CD4-positive, alpha-beta T cell treated with Interleukin-12 subunit alpha and Interleukin-12 subunit beta, for 1 hour (primary cell): ENCODE measurements around the gene SMIM36.
"Not testable (repeated sequence)": the region's sequence is repeated elsewhere in the genome, so short reads cannot be mapped to it uniquely, and the experiment has no call there.

ENCODE experiments used
- DNase-seq: peaks from one replicate; pipeline ENCODE4 v3.0.0-alpha.2; 2020

The SMIM36 gene

DNA sequence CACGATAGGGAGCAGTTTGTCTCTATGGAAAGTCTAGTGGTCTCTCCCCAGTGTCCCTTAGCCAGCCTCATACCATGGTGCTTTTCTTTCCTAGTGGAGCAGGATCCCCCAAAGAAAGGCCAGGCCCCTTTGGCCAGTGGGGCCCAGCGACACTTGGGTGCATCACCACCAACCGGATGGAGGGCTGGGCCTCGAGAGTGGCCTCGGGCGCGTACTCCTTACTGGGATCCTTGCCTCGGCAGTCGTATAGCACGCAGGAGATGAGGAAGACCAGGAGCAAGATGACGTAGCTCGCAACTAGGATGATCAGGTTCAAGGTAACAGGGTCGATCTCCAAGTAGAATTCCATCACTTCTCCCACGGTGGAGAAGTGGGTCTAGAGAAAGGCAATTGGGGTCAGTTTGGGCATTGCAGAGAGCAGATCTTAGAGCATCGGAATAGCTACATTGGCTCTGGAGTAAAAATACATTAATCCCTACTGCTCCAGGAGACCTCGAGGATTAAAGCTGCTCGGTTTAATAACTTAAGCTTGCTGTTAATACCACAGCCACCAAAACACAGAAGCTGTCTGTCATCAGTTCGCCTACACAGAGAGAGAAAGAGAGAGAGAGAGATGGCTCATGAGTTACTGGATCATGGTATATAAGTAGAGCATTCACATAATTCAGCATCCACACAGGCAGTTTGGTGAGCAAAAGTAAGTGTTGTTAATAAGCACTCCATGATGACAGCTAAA, at the start of gene SMIM36:
Gene SMIM36, minus strand, starts transcription at position 467 of the 736 bp plus-strand sequence.
- no peak for DNase-seq

GRCh38 chr17:55555772-55556171, 44.5 kb upstream of the SMIM36 start:
- DNase-seq = no peak

GRCh38 chr17:55549140-55549539, 37.9 kb upstream of the SMIM36 start:
- peak; percentile 13 for DNase-seq

- no peak for DNase-seq
Observed at GRCh38 chr17:55546991-55547664, 35.9 kb upstream of the SMIM36 start.

- DNase-seq = no peak
Observed at GRCh38 chr17:55546481-55546880, 35.2 kb upstream of the SMIM36 start.

GRCh38 chr17:55545806-55546205, 34.6 kb upstream of the SMIM36 start:
- DNase-seq = no peak

DNA sequence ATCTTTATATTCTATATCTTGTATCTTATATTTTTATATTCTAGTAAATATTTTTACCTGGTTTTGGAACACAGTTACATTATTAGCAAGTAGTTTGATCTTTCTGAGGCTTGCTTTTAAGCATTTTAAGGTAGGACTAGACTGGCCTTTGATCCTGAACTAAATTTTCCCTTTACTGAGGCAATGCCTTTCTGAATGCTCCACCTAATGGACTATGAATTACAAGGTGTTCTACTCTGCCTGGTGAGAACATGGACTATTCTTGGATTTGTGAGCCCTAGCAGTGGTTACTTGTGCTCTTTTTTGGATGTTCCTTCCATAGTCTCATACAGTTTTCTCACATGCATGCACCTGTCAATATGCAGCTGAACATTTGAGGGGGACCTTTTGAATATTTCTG, 32.5 kb upstream of the SMIM36 start:
- no peak for DNase-seq

- DNase-seq = no peak
Observed at GRCh38 chr17:55540414-55541091, 29.3 kb upstream of the SMIM36 start.

DNA sequence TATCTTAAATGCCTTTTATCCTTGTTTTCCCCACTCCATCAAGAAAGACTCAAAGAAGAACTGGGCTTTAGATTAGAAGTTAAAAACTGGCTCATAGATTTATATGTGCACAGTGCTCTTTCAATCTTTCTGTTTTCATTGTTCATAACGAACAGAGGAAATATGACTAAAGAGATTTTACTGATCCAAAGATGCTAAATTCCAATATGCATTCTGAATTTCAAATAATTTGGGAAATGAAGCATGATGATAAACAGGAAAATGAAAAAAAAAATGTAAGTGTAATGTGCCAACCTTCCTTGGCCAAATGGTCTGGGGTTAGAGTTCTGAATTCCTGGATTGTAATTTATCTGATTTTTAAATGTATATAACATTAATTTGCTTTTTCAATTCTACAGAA, 25.0 kb upstream of the SMIM36 start:
- no peak for DNase-seq

GRCh38 chr17:55533608-55534007, 22.4 kb upstream of the SMIM36 start:
- no peak for DNase-seq

GRCh38 chr17:55532670-55533069, 21.4 kb upstream of the SMIM36 start:
- DNase-seq = no peak

DNA sequence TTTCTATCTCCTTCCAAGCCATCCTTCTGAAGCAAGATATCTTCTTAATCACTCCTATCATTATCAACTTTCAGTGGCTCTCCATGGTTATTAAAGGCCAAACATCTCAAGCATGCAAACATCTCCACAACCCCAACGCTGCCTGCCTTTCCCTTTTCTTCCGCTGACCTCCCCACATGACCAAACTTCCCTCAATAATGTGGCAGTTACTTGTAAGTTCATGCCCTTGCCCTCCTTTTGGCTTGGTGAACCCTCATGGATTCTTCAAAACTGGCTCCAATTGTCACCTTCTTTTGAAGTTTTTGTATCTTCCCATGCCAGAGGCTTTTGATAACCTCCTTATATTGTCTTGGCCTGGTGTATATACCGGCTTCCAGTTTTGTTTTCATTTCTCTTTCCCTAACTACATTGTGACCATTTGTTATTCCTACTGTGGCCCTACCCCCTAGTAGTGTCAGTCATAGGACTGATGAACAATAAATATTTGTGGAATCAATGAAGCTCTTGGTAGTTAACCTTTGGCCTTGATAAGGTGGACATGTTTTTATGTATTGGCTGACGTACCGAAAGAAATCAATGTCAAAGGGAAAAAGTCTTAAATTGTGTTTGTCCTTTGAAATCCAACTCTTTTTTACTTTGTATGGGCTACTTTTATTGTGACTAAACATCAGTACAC, 19.9 kb upstream of the SMIM36 start:
- DNase-seq = no peak

GRCh38 chr17:55530064-55530463, 18.8 kb upstream of the SMIM36 start:
- DNase-seq = no peak

DNA sequence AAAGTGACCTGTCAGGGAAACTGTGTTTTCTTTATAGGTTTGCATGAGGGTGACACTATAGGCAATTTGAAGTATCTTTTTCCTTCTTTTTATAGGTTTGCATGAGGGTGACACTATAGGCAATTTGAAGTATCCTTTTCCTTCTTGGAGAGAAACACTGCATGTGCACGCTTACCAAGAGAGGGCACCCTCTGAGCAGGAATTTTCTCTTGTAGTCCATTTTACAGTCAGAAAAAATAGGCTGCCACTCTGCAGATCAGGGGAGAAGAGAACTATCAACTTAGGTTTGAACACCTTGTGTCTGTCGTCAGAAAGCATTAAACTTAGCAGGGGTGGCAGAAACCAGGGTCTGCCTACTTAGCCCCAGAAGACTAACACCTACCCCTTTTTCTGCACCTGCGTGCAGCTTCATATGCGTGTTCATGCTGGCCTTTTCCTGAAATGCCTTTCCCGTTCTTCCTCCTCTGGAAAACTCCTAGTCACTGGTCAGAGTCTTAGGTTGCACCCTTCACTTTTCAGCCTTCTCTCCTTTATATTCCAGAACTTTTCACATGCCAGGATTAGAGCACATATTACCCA, 16.4 kb upstream of the SMIM36 start:
- DNase-seq = peak; percentile 7

DNA sequence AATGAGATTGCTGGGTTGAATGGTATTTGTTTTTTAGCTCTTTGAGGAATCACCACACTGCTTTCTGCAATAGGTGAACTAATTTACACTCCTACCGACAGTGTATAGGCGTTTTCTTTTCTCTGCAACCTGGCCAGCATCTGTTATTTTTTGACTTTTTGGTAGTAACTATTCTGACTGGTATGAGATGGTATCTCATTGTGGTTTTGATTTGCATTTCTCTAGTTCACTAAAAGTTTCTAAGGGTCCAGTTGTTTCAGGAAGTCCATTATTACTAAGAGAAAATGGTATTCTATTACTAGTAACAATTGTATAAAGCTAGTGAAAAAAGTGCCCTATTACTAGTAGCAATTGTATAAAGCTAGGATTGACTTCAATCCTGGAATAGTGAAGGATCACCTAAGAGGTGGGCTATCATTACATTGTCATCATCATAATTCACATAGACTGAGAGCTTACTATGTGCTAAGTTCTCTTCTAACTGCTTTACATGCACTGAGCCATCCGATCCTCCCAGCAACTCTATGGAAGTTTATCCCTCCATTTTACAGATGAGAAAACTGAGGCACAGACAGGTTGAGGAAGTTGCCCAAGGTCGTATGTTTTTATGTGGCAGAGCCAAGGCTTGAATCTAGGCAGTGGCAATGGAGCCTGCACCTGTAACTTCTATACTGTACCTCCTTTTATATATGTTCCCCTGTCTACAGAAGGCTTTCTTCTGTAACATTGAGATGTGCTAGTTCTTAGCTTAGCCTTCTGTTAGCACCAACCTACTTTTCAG, 13.4 kb upstream of the SMIM36 start:
- DNase-seq = no peak

DNA sequence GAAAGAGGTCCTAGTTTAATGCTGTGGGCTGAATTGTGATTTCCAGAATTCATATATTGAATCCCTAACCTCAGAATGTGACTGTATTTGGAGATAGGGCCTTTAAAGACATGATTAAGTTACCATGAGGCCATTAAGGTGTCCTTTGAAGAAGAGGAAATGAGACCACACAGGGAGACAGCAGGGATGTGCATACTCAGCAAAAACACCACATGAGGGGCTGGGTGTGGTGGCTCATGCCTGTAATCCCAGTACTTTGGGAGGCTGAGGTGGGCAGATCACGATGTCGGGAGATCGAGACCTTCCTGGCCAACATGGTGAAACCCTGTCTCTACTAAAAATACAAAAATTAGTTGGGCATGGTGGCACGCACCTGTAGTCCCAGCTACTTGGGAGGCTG, 11.8 kb upstream of the SMIM36 start:
- DNase-seq = not testable (repeated sequence)

- no peak for DNase-seq
Observed at GRCh38 chr17:55521186-55521585, 9.9 kb upstream of the SMIM36 start.

- no peak for DNase-seq
Observed at GRCh38 chr17:55520402-55520801, 9.2 kb upstream of the SMIM36 start.

GRCh38 chr17:55518510-55518909, 7.3 kb upstream of the SMIM36 start:
- no peak for DNase-seq

- peak; percentile 71 for DNase-seq
Observed at GRCh38 chr17:55513885-55514590, 2.8 kb upstream of the SMIM36 start.

GRCh38 chr17:55507669-55508068, 3.6 kb downstream of the SMIM36 start:
- DNase-seq = not testable (repeated sequence)

DNA sequence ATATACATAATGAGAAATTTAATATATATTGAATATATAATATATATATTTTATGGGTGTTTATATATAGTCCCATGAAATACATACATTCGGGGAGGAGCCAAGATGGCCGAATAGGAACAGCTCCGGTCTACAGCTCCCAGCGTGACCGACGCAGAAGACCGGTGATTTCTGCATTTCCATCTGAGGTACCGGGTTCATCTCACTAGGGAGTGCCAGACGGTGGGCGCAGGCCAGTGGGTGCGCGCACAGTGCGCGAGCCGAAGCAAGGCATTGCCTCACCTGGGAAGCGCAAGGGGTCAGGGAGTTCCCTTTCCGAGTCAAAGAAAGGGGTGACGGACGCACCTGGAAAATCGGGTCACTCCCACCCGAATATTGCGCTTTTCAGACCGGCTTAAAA, 9.6 kb downstream of the SMIM36 start:
- DNase-seq = not testable (repeated sequence)
